Right cardiac atrium (tissue), 5 donors: ENCODE measurements around the gene UHRF1. TPM values are rescaled to one million over a fixed set of nuclear protein-coding genes. Genes with fewer than 3 reads are reported as not detected.

Source experiments
- ATAC-seq, 2 donors: fragments of 200-7000 bp; cut with Tn5 transposase; one replicate each; pipeline versions ENCODE4 v1.8.0 to v1.9.1; 2020; ENCODE audit warnings: moderate library complexity in 2 of 2, mild to moderate bottlenecking in 1 of 2
- DNase-seq, 3 donors: peaks; one replicate each; pipeline ENCODE4 v3.0.0-alpha.2; 2020
- H3K27ac ChIP-seq: one replicate; pipeline ENCODE4 v1.5.1; 2013; ENCODE audit warnings: mild to moderate bottlenecking, low read length, control low read depth, moderate library complexity
- H3K27me3 ChIP-seq: one replicate; pipeline ENCODE4 v1.6.1; 2013; ENCODE audit not compliant: control insufficient read depth, insufficient read depth
- H3K4me1 ChIP-seq: one replicate; pipeline ENCODE4 v1.6.1; 2013; ENCODE audit warnings: low read length; ENCODE audit not compliant: control insufficient read depth, insufficient read depth
- H3K4me3 ChIP-seq: one replicate; pipeline ENCODE4 v1.5.1; 2013; ENCODE audit warnings: low read length, control low read depth
- H3K9me3 ChIP-seq: one replicate; pipeline ENCODE4 v1.6.1; 2013; ENCODE audit warnings: low read length; ENCODE audit not compliant: control insufficient read depth
- WGBS: extraction: QIAGEN DNeasy Blood & Tissue Kit; methylation state at CpG from one replicate; pipeline ENCODE4 v1.1.7; 2013; 5-methylcytosine and 5-hydroxymethylcytosine counted together
- intact Hi-C, 4 donors: fragments of 100-400 bp; cut with DNase I; formaldehyde crosslinking; loops; one replicate each; pipeline versions ENCODE4 v1.11.0 to v1.14.0; 2022 to 2023
- polyA plus RNA-seq: library from polyadenylated mRNA; stranded (reverse); fragments of 200-250 nt; gene quantifications from one replicate; pipeline ENCODE4 v1.2.3, GENCODE V29; 2013
- total RNA-seq, 4 donors: library from RNA; stranded (reverse); fragmentation: NEBNext Ultra II Directional; extraction: Animal tissue kit (Norgen Biotek cat#: 25700); gene quantifications; one replicate each; pipeline ENCODE4 v1.2.1, GENCODE V29; 2021
- donor health status: healthy with polysubstance abuse.
- donor health status: DM: no; HTN: yes; CAD: no.
- donor health status: DM: no; HTN: no; CAD: no.
- donor health status: DM: no; HTN: yes; CAD: no; lungs with severe emphysema.
- donor health status: DM: yes; HTN: yes; CAD: no.

UHRF1 gene
- total and polyA plus RNA-seq, 5 donors: 0.18 to 2.3 (median 0.91) TPM

GRCh38 chr19:4991996-4992698 is 82.8 kb downstream of the UHRF1 start:
- intact Hi-C loops: no loop called here
- no peak overlapping the region for H3K27ac ChIP-seq
- no peak for ATAC-seq
- peaks cover 16% of the 10 kb centered on the region for H3K4me1 ChIP-seq
- WGBS: 73% methylated on average over 13 of the region's 13 CpGs
- peak in 1 of 3 donors; percentile 7 for DNase-seq
- no peaks in the 10 kb centered on the region for H3K27me3 ChIP-seq
- H3K9me3 ChIP-seq: no peaks in the 10 kb centered on the region
- no peak overlapping the region for H3K4me3 ChIP-seq

GRCh38 chr19:4993683-4994082 is 84.4 kb downstream of the UHRF1 start:
- H3K9me3 ChIP-seq: no peaks in the 10 kb centered on the region
- 91% methylated on average over 3 of the region's 3 CpGs for WGBS

GRCh38 chr19:4996701-4997100 is 87.4 kb downstream of the UHRF1 start:
- no peaks in the 10 kb centered on the region for H3K9me3 ChIP-seq
- intact Hi-C loops: no loop called here
- ATAC-seq: no peak
- peak in 1 of 3 donors; percentile 9 for DNase-seq
- H3K4me3 ChIP-seq: no peak overlapping the region
- 79% methylated on average over 5 of the region's 5 CpGs for WGBS
- no peaks in the 10 kb centered on the region for H3K4me1 ChIP-seq
- no peak overlapping the region for H3K27ac ChIP-seq
- no peaks in the 10 kb centered on the region for H3K27me3 ChIP-seq

More at GRCh38 chr19:4993683-4994082, 84.4 kb downstream of the UHRF1 start:
- no peak for ATAC-seq
- peak in 1 of 3 donors; percentile 3 for DNase-seq
- peaks cover 4% of the 10 kb centered on the region for H3K4me1 ChIP-seq
- H3K27me3 ChIP-seq: no peaks in the 10 kb centered on the region
- no peak overlapping the region for H3K4me3 ChIP-seq
- no peak overlapping the region for H3K27ac ChIP-seq
- intact Hi-C loops: no loop called here

GRCh38 chr19:4997297-4997696 is 88.0 kb downstream of the UHRF1 start:
- Histone ChIP-seq H3K27ac (no peak overlapping the region), H3K27me3 (no peaks in the 10 kb centered on the region), H3K9me3 (no peaks in the 10 kb centered on the region), H3K4me3 (no peak overlapping the region), H3K4me1 (no peaks in the 10 kb centered on the region)
- DNase-seq (peak in 2 of 3 donors; percentile 32 to 51), ATAC-seq (no peak)
- intact Hi-C loops: no loop called here
- 92% methylated on average over 12 of the region's 12 CpGs for WGBS

- intact Hi-C loops: no loop called here
- ATAC-seq (no peak), DNase-seq (no peak)
- 92% methylated on average over 6 of the region's 6 CpGs for WGBS
- Histone ChIP-seq H3K27ac (no peak overlapping the region), H3K4me1 (no peaks in the 10 kb centered on the region), H3K4me3 (no peak overlapping the region), H3K9me3 (no peaks in the 10 kb centered on the region), H3K27me3 (no peaks in the 10 kb centered on the region)
Measured at GRCh38 chr19:5000120-5000611, 90.9 kb downstream of the UHRF1 start.

- H3K4me3 ChIP-seq: no peak overlapping the region
- no peak for ATAC-seq
- intact Hi-C loops: no loop called here
- no peak overlapping the region for H3K27ac ChIP-seq
- 75% methylated on average over 3 of the region's 3 CpGs for WGBS
- no peaks in the 10 kb centered on the region for H3K4me1 ChIP-seq
- H3K9me3 ChIP-seq: no peaks in the 10 kb centered on the region
- H3K27me3 ChIP-seq: no peaks in the 10 kb centered on the region
- DNase-seq: peak in 1 of 3 donors; percentile 25
Measured at GRCh38 chr19:5001615-5002014, 92.3 kb downstream of the UHRF1 start.

- no peaks in the 10 kb centered on the region for H3K4me1 ChIP-seq
- H3K27me3 ChIP-seq: no peaks in the 10 kb centered on the region
- no peak for ATAC-seq
- no peak overlapping the region for H3K4me3 ChIP-seq
- H3K27ac ChIP-seq: no peak overlapping the region
- 94% methylated on average over 4 of the region's 4 CpGs for WGBS
- intact Hi-C loops: no loop called here
- no peak for DNase-seq
- H3K9me3 ChIP-seq: no peaks in the 10 kb centered on the region
Measured at GRCh38 chr19:5002143-5002542, 92.8 kb downstream of the UHRF1 start.

GRCh38 chr19:5003781-5004180 is 94.5 kb downstream of the UHRF1 start:
- Histone ChIP-seq H3K4me3 (no peak overlapping the region), H3K9me3 (no peaks in the 10 kb centered on the region), H3K4me1 (no peaks in the 10 kb centered on the region), H3K27me3 (no peaks in the 10 kb centered on the region), H3K27ac (no peak overlapping the region)
- WGBS: 90% methylated on average over 18 of the region's 18 CpGs
- ATAC-seq (no peak), DNase-seq (peak in 1 of 3 donors; percentile 40)
- intact Hi-C loops: no loop called here

- Histone ChIP-seq H3K9me3 (no peaks in the 10 kb centered on the region), H3K27me3 (no peaks in the 10 kb centered on the region), H3K4me3 (no peak overlapping the region), H3K4me1 (no peaks in the 10 kb centered on the region), H3K27ac (no peak overlapping the region)
- peak in 1 of 2 donors; percentile 6 for ATAC-seq
- WGBS: 81% methylated on average over 5 of the region's 5 CpGs
- DNase-seq: peak in 1 of 3 donors; percentile 27
- intact Hi-C loops: no loop called here
Measured at GRCh38 chr19:5005096-5005495, 95.8 kb downstream of the UHRF1 start.

GRCh38 chr19:5006201-5006600 is 96.9 kb downstream of the UHRF1 start:
- H3K4me3 ChIP-seq: no peak overlapping the region
- no peaks in the 10 kb centered on the region for H3K4me1 ChIP-seq
- intact Hi-C loops: no loop called here
- peak in 2 of 3 donors; percentile 49 to 55 for DNase-seq
- H3K27me3 ChIP-seq: no peaks in the 10 kb centered on the region
- peak; percentile 17 to 33 for ATAC-seq
- H3K9me3 ChIP-seq: no peaks in the 10 kb centered on the region
- no peak overlapping the region for H3K27ac ChIP-seq
- WGBS: 55% methylated on average over 10 of the region's 10 CpGs

- peak in 2 of 3 donors; percentile 51 to 58 for DNase-seq
- ATAC-seq: no peak
- Histone ChIP-seq H3K4me3 (no peak overlapping the region), H3K4me1 (no peaks in the 10 kb centered on the region), H3K27ac (no peak overlapping the region), H3K9me3 (no peaks in the 10 kb centered on the region), H3K27me3 (no peaks in the 10 kb centered on the region)
- WGBS: 94% methylated on average over 13 of the region's 13 CpGs
- intact Hi-C loops: no loop called here
Measured at GRCh38 chr19:5006821-5007220, 97.5 kb downstream of the UHRF1 start.
